ENCODE measurements around the gene MATN3.

Gene MATN3

GRCh38 chr2:20035955-20036666, 23.6 kb upstream of the MATN3 start:
- DNase-seq = no peak

- DNase-seq = no peak
Measured at GRCh38 chr2:20034821-20035220, 22.4 kb upstream of the MATN3 start.

- DNase-seq = no peak
Measured at GRCh38 chr2:20034218-20034617, 21.8 kb upstream of the MATN3 start.

GRCh38 chr2:20033322-20033721, 20.9 kb upstream of the MATN3 start:
- no peak for DNase-seq

GRCh38 chr2:20030224-20030623, 17.8 kb upstream of the MATN3 start:
- DNase-seq = no peak

- no peak for DNase-seq
Measured at GRCh38 chr2:20027705-20028434, 15.4 kb upstream of the MATN3 start.

- DNase-seq = no peak
Measured at GRCh38 chr2:20027260-20027677, 14.8 kb upstream of the MATN3 start.

GRCh38 chr2:20025065-20025786, 12.8 kb upstream of the MATN3 start:
- DNase-seq = no peak

GRCh38 chr2:20023688-20024087, 11.2 kb upstream of the MATN3 start:
- no peak for DNase-seq

GRCh38 chr2:20021405-20022009, 9.0 kb upstream of the MATN3 start:
- DNase-seq = no peak

GRCh38 chr2:20019747-20020146, 7.3 kb upstream of the MATN3 start:
- no peak for DNase-seq

GRCh38 chr2:20018601-20019152, 6.2 kb upstream of the MATN3 start:
- DNase-seq = no peak

GRCh38 chr2:20016346-20016745, 3.9 kb upstream of the MATN3 start:
- DNase-seq = no peak

GRCh38 chr2:20015482-20016083, 3.1 kb upstream of the MATN3 start:
- no peak for DNase-seq

- DNase-seq = no peak
Measured at GRCh38 chr2:20013126-20013849, 820 bp upstream of the MATN3 start.

GRCh38 chr2:20012032-20012281, 511 bp downstream of the MATN3 start:
- no peak for DNase-seq

- no peak for DNase-seq
Measured at GRCh38 chr2:20011276-20012031, 1.0 kb downstream of the MATN3 start.

GRCh38 chr2:20008703-20009102, 3.8 kb downstream of the MATN3 start:
- no peak for DNase-seq

GRCh38 chr2:20005891-20006470, 6.5 kb downstream of the MATN3 start:
- no peak for DNase-seq

GRCh38 chr2:20005067-20005627, 7.3 kb downstream of the MATN3 start:
- DNase-seq = no peak

- DNase-seq = no peak
Measured at GRCh38 chr2:20001361-20001863, 11.1 kb downstream of the MATN3 start.
